GM19043 (cell line): Measurements from ENCODE around the gene ANKRD11.
"Not testable (repeated sequence)": the region's sequence is repeated elsewhere in the genome, so short reads cannot be mapped to it uniquely, and the experiment has no call there.

ENCODE experiments used
- ATAC-seq: cut with Tn5 transposase; IDR thresholded peaks from one replicate; pipeline ENCODE4 v1.9.1; 2021; ENCODE audit warnings: low read depth; ENCODE audit not compliant: unreplicated experiment

Gene ANKRD11

GRCh38 chr16:89435059-89435458 lies 55.3 kb downstream of the ANKRD11 start:
- ATAC-seq, result not testable (repeated sequence)

- ATAC-seq, result no peak
Measured at GRCh38 chr16:89434490-89434889, 55.9 kb downstream of the ANKRD11 start.

- ATAC-seq, result not testable (repeated sequence)
Measured at GRCh38 chr16:89433363-89433984, 56.9 kb downstream of the ANKRD11 start.

- ATAC-seq, result no peak
Measured at GRCh38 chr16:89431630-89432029, 58.7 kb downstream of the ANKRD11 start.

- ATAC-seq, result no peak
Measured at GRCh38 chr16:89431158-89431584, 59.2 kb downstream of the ANKRD11 start.

GRCh38 chr16:89430436-89431157 lies 59.8 kb downstream of the ANKRD11 start:
- ATAC-seq, result no peak

GRCh38 chr16:89428605-89429004 lies 61.8 kb downstream of the ANKRD11 start:
- ATAC-seq, result not testable (repeated sequence)

- ATAC-seq, result no peak
Measured at GRCh38 chr16:89426736-89427530, 63.4 kb downstream of the ANKRD11 start.

- no peak for ATAC-seq
Measured at GRCh38 chr16:89425523-89425922, 64.8 kb downstream of the ANKRD11 start.

GRCh38 chr16:89423681-89424260 lies 66.6 kb downstream of the ANKRD11 start:
- ATAC-seq, result no peak

- peak; percentile 54 for ATAC-seq
Measured at GRCh38 chr16:89422905-89423630, 67.3 kb downstream of the ANKRD11 start.

- peak; percentile 58 for ATAC-seq
Measured at GRCh38 chr16:89422527-89422904, 67.8 kb downstream of the ANKRD11 start.

- ATAC-seq, result not testable (repeated sequence)
Measured at GRCh38 chr16:89421300-89421699, 69.1 kb downstream of the ANKRD11 start.

GRCh38 chr16:89420204-89420603 lies 70.2 kb downstream of the ANKRD11 start:
- no peak for ATAC-seq

GRCh38 chr16:89418352-89418751 lies 72.0 kb downstream of the ANKRD11 start:
- ATAC-seq, result no peak

GRCh38 chr16:89417352-89417751 lies 73.0 kb downstream of the ANKRD11 start:
- no peak for ATAC-seq

GRCh38 chr16:89413811-89414585 lies 76.4 kb downstream of the ANKRD11 start:
- ATAC-seq, result no peak

GRCh38 chr16:89412811-89413210 lies 77.5 kb downstream of the ANKRD11 start:
- no peak for ATAC-seq

GRCh38 chr16:89411335-89411850 lies 79.0 kb downstream of the ANKRD11 start:
- ATAC-seq, result no peak
